Sigmoid colon (tissue), 3 donors: ENCODE data around the gene MSTO1.

Experiments
- CTCF ChIP-seq, 4 experiments: fragments of 450-650 bp in 3 of 4; fragments of 200-600 bp in 1 of 4; IDR thresholded peaks; one replicate each; pipeline ENCODE4 v1.5.1; 2016 to 2019; ENCODE audit warnings: antibody characterized with exemption in 4 of 4, mild to moderate bottlenecking in 3 of 4, moderate library complexity in 2 of 4
- POLR2A ChIP-seq, 2 donors: fragments of 450-650 bp; IDR thresholded peaks; one replicate each; pipeline ENCODE4 v1.6.1; 2016; ENCODE audit warnings: antibody characterized with exemption in 2 of 2, mild to moderate bottlenecking in 2 of 2, moderate library complexity in 2 of 2

- TF ChIP-seq CTCF (IDR thresholded peaks at IDR 0.05), result no peak
- no peak for TF ChIP-seq POLR2A (IDR thresholded peaks at IDR 0.05)
These were observed 35.9 kb upstream of the MSTO1 start for GRCh38 chr1:155574077-155574476.
